Esophagus muscularis mucosa (tissue), 4 donors: Measurements from ENCODE around the gene MAN1A2. TPM values are rescaled to one million over a fixed set of nuclear protein-coding genes. Genes with fewer than 3 reads are reported as not detected.

Experiments
- DNase-seq: peaks from one replicate; pipeline ENCODE4 v3.0.0-alpha.2; 2017; ENCODE audit errors: extremely low spot score
- H3K27ac ChIP-seq, 4 donors: fragments of 200-600 bp; sonication (generic); replicated peaks in 1 of 4; 1 replicate in 3 of 4; 2 replicates in 1 of 4; pipeline ENCODE4 v1.5.1; 2016 to 2019; ENCODE audit warnings: mild to moderate bottlenecking in 1 of 4
- H3K27me3 ChIP-seq, 4 donors: fragments of 200-600 bp; sonication (generic); one replicate each; pipeline versions ENCODE4 v1.5.1 to v1.6.0; 2016 to 2019
- H3K36me3 ChIP-seq, 4 donors: fragments of 200-600 bp; sonication (generic); one replicate each; pipeline ENCODE4 v1.5.1; 2016 to 2019
- H3K4me1 ChIP-seq, 4 donors: fragments of 200-600 bp; sonication (generic); one replicate each; pipeline ENCODE4 v1.5.1; 2016 to 2019
- H3K4me3 ChIP-seq, 4 donors: fragments of 200-600 bp; sonication (generic); 1 replicate in 2 of 4; 2 replicates in 2 of 4; pipeline ENCODE4 v1.5.1; 2016 to 2019; ENCODE audit warnings: mild to moderate bottlenecking in 4 of 4, moderate library complexity in 1 of 4
- H3K9me3 ChIP-seq, 4 donors: fragments of 200-600 bp; sonication (generic); 1 replicate in 3 of 4; 2 replicates in 1 of 4; pipeline ENCODE4 v1.5.1; 2016 to 2019
- EP300 ChIP-seq: sonication (generic); formaldehyde crosslinking; IDR thresholded peaks from one replicate; pipeline ENCODE4 v1.6.1; 2017; ENCODE audit warnings: antibody characterized with exemption
- POLR2A ChIP-seq: fragments of 450-650 bp; IDR thresholded peaks from one replicate; pipeline ENCODE4 v1.6.1; 2017; ENCODE audit warnings: antibody characterized with exemption, moderate library complexity, mild to moderate bottlenecking, low read depth
- POLR2AphosphoS5 ChIP-seq, 2 donors: sonication (generic); formaldehyde crosslinking; IDR thresholded peaks; one replicate each; pipeline ENCODE4 v1.6.1; 2017; ENCODE audit warnings: antibody characterized with exemption in 2 of 2
- WGBS: methylation state at CpG from one replicate; pipeline ENCODE4 v1.1.5; 2018; 5-methylcytosine and 5-hydroxymethylcytosine counted together
- intact Hi-C: fragments of 100-400 bp; cut with DNase I; formaldehyde crosslinking; loops from one replicate; pipeline ENCODE4 v1.15.1; 2023
- total RNA-seq, 4 donors: library from RNA; depleted of rRNA; stranded (reverse); fragments of >200 nt; gene quantifications; one replicate each; pipeline versions ENCODE4 v1.1.0 to v1.2.1, GENCODE V29; 2016
- TF ChIP-seq, protein P1 (sequence below), 3 experiments: fragments of 200-600 bp in 2 of 3; fragments of 450-650 bp in 1 of 3; sonication (generic) in 2 of 3; IDR thresholded peaks; one replicate each; pipeline ENCODE4 v1.5.1; 2017 to 2019; ENCODE audit warnings: antibody characterized with exemption in 3 of 3, mild to moderate bottlenecking in 2 of 3, moderate library complexity in 1 of 3

The MAN1A2 gene
- total RNA-seq, 4 donors from 2014 or later = 45.4 to 51.7 (median 48.3) TPM

DNA sequence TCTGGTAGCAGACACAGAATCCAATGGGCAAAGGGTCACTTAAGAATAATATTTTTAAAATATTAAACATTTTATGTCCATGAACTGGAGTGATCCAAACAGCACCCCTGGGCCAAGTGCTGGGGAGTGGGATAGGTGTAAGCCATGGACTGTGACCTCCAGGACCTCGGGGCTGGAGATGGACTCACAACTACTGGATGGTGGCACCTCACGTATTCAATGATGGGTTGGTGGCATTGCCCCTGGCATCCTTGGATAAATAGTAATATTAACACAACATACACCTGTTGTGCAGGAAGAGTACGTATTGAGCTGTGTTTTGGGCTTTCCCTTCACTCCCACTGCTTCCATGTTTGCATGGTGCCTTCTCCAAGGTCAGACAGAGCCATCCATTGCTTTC, 199.3 kb downstream of the MAN1A2 start:
- peaks cover 0 to 8% (median 0%) of the 10 kb centered on the region in 4 donors for H3K4me1 ChIP-seq
- TF ChIP-seq EP300 (no peak), POLR2A (no peak), POLR2AphosphoS5 (IDR thresholded peaks at IDR 0.05) (no peak)
- TF ChIP-seq, protein P1, sequence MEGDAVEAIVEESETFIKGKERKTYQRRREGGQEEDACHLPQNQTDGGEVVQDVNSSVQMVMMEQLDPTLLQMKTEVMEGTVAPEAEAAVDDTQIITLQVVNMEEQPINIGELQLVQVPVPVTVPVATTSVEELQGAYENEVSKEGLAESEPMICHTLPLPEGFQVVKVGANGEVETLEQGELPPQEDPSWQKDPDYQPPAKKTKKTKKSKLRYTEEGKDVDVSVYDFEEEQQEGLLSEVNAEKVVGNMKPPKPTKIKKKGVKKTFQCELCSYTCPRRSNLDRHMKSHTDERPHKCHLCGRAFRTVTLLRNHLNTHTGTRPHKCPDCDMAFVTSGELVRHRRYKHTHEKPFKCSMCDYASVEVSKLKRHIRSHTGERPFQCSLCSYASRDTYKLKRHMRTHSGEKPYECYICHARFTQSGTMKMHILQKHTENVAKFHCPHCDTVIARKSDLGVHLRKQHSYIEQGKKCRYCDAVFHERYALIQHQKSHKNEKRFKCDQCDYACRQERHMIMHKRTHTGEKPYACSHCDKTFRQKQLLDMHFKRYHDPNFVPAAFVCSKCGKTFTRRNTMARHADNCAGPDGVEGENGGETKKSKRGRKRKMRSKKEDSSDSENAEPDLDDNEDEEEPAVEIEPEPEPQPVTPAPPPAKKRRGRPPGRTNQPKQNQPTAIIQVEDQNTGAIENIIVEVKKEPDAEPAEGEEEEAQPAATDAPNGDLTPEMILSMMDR (IDR thresholded peaks at IDR 0.05) = no peak

DNA sequence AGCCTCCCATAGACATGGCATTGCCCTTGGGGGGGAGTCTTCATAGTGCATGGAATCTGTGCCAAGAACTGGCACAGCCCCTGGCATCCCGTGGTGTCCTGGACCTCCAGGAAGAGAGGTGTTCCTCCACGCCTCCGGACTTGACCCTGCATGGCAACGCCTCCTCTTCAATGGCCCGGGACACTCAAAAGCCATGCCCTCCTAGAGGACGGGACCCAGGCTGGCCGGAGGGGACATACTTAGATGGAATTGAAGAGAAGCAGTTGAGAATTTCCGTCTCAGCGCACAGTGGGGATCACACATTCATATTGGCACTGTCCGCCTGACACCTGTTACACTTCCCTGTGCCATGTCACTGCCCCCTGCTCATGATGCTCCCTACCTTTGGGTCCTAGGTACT, 200.2 kb downstream of the MAN1A2 start:
- TF ChIP-seq, protein P1 (IDR thresholded peaks at IDR 0.05) = no peak
- TF ChIP-seq EP300 = no peak
- no peak for TF ChIP-seq POLR2A
- TF ChIP-seq POLR2AphosphoS5 (IDR thresholded peaks at IDR 0.05) = no peak
- no peak overlapping the region for H3K4me3 ChIP-seq
- no peaks in the 10 kb centered on the region for H3K27me3 ChIP-seq
- intact Hi-C loops = no loop called here
- WGBS = 100% methylated on average over 4 of the region's 10 CpGs
- peak; percentile 90 for DNase-seq
- no peaks in the 10 kb centered on the region for H3K36me3 ChIP-seq
- peaks cover 0 to 8% (median 0%) of the 10 kb centered on the region in 4 donors for H3K4me1 ChIP-seq
- no peak overlapping the region for H3K27ac ChIP-seq
- no peaks in the 10 kb centered on the region for H3K9me3 ChIP-seq

More for the DNA sequence above, 199.3 kb downstream of the MAN1A2 start:
- peak; percentile 78 for DNase-seq
- Histone ChIP-seq H3K36me3 (no peaks in the 10 kb centered on the region), H3K27me3 (no peaks in the 10 kb centered on the region), H3K27ac (no peak overlapping the region), H3K4me3 (no peak overlapping the region), H3K9me3 (no peaks in the 10 kb centered on the region)
- intact Hi-C loops = no loop called here
- WGBS = 93% methylated on average over 3 of the region's 3 CpGs

DNA sequence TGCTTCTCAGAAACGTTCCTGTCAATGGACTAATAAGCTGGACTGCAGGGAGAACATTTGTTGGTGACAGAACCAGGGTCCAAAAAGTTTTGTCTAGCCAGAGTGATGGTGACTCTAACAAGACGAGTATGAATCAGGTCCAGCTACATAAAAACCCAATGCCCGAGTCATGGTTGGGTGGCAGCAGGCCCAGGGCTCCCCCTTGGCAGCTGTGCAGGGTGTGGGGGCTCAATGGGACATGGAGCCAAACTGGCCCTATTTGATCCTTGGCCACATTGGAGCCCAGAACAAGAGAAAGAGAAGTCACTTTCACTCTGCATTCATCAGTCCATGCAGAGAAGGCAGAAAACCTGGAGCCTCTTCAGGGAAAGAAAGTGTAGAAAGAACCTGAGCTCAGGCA, 200.7 kb downstream of the MAN1A2 start:
- TF ChIP-seq, protein P1 (IDR thresholded peaks at IDR 0.05) = no peak
- no peak for TF ChIP-seq EP300
- DNase-seq = no peak
- H3K36me3 ChIP-seq = no peaks in the 10 kb centered on the region
- no peaks in the 10 kb centered on the region for H3K27me3 ChIP-seq
- H3K9me3 ChIP-seq = no peaks in the 10 kb centered on the region
- H3K4me3 ChIP-seq = no peak overlapping the region
- 73% methylated on average over 3 of the region's 3 CpGs for WGBS
- no peak overlapping the region for H3K27ac ChIP-seq
- peaks cover 0 to 8% (median 0%) of the 10 kb centered on the region in 4 donors for H3K4me1 ChIP-seq
- intact Hi-C loops = no loop called here

DNA sequence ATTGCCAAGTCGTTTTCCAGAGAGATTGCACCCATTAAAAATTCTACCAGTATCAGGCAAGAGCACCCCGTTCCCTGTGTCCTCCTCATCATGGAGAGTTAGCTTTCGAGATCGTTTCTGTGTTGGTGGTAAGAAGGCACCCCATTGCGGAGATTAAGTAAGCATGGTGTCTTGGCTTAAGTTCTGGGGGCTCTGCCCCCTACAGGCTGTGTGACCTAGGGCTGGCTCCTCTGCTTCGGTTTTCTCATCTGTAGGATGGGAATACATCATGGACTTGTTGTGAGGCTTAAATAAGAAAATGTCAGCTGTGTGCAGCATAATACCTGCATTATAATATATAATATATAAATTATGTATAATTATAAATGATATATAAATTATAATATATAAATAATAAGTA, 201.8 kb downstream of the MAN1A2 start:
- no peak for DNase-seq
- Histone ChIP-seq H3K4me1 (peaks cover 0 to 8% (median 0%) of the 10 kb centered on the region in 4 donors), H3K4me3 (no peak overlapping the region), H3K36me3 (no peaks in the 10 kb centered on the region), H3K27me3 (no peaks in the 10 kb centered on the region), H3K27ac (no peak overlapping the region), H3K9me3 (no peaks in the 10 kb centered on the region)
- intact Hi-C loops = no loop called here
- no peak for TF ChIP-seq EP300
- TF ChIP-seq POLR2AphosphoS5 (IDR thresholded peaks at IDR 0.05) = no peak
- 88% methylated on average over 5 of the region's 6 CpGs for WGBS

DNA sequence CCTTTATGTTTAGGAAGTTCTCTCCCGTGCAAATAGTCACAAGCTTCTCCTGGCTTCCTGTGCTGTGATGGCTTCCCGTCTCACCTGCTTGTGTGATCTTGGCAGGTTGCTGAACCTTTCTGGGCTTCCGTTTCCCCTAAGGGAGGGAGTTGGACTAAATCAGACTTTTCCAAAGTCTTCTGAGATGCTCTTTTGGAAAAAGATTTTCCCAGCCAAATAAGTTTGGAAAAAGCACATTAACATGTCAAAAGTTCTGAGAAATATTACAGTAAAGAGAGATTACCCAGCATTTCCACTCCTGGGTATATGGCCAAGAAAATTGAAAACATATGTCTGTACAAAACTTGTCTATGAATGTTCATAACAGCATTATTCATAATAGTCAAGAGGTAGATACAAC, 202.6 kb downstream of the MAN1A2 start:
- 26% methylated on average over 3 of the region's 3 CpGs for WGBS
- Histone ChIP-seq H3K27ac (no peak overlapping the region), H3K27me3 (no peaks in the 10 kb centered on the region), H3K9me3 (no peaks in the 10 kb centered on the region), H3K36me3 (no peaks in the 10 kb centered on the region), H3K4me3 (no peak overlapping the region), H3K4me1 (peaks cover 0 to 8% (median 0%) of the 10 kb centered on the region in 4 donors)
- intact Hi-C loops = no loop called here
- no peak for TF ChIP-seq EP300
- no peak for TF ChIP-seq POLR2A
- TF ChIP-seq, protein P1 (IDR thresholded peaks at IDR 0.05) = no peak
- TF ChIP-seq POLR2AphosphoS5 (IDR thresholded peaks at IDR 0.05) = no peak
- no peak for DNase-seq
